Inflammatory macrophage treated with lipopolysaccharide for 4 hours (primary cell): ENCODE results near the gene ABCC1.
A peak's percentile ranks its signal among the peaks of the same experiment; 100 is the strongest.
"Not testable (repeated sequence)": the region's sequence is repeated elsewhere in the genome, so short reads cannot be mapped to it uniquely, and the experiment has no call there.

ENCODE experiments used
- DNase-seq: peaks from one replicate; pipeline ENCODE4 v3.0.0-alpha.2; 2020

Gene ABCC1

DNA sequence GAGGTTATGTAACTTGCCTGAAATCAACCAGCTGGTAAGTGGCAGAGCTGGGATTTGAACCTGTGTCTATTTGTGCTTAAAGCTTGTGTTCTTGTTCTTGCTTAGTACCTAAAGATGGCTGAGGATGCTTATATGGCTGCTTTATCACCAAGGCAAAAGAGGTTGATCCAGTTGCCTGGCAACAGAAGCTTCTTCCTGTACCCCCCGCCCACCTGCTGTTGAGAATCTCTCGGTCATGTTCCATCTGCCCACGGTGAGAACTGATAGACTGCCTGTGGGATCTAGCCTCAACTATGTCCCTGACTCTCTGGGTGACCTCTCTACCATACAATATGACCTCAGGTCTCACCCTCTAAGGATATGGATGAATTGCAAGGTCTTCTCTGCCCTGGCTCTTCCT is 213.2 kb downstream of the ABCC1 start:
- DNase-seq: no peak

DNA sequence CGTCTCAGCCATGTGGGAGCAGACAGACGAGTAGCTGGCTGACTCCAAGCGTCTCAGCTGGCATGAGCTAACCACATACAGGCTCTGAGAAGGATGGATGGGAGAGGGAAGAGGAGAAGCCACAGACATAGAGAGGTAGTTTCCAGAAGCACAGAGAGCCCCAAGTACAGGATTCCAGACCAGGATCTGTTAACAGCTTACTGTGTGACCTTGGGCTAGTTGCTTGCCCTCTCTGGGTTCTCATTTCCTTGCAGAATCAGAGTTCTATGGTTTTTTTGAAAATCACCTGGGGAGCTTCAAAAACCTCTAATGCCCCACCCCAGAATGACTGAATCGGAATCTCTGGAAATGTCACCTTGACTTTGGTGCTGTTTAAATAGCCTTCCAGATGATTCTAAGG is 213.7 kb downstream of the ABCC1 start:
- DNase-seq: no peak

DNA sequence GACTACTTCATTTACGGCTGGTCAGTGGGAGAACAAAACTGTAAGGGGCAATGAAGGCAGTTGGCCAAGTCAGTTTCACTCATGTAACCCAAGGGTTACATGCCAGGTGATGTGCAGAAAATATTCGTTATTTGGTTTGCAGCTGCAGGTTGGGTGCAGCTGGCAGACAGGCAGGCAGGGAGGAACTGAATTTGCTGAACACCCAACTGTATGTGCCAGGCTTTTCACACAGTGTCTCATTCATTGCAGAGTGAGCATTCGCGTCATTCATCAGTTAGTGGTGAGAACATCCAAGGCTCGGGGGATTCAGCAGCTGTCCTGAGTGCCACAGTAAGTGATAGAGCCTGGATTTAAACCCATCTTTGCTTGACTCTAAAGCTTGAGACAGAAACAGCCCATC is 214.2 kb downstream of the ABCC1 start:
- no peak for DNase-seq

DNA sequence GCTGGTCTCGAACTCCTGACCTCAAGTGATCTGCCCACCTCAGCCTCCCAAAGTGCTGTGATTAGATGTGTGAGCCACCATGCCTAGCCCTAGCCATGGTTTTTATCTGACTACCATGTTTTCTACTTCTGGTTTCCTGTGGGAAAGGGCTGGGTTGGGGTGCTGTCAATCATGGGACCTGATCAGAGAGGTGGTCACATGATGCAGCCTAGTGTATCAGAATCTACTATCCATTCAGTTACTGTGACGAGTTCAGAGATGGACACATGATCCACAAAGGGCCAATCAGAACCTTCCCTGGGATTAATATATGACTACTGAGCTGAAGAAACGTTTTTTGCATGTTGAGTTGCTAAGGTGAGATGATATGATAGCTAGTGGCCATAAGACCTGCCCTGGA is 214.8 kb downstream of the ABCC1 start:
- no peak for DNase-seq

DNA sequence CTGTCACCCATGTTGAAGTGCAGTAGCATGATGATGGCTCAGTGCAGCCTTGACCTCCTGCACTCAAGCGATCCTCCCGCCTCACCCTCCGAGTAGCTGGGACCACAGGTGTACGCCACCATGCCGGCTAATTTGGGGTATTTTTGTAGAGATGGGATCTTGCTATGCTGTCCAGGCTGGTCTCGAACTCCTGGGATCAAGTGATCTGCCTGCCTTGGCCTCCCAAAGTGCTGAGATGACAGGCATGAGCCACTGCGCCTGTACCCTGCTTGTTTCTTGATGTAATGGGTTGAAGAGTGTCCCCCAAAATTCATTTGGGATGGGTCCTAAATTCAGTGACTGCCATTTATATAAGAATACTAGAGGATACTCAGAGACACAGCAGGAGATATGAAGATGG is 216.7 kb downstream of the ABCC1 start:
- DNase-seq: no peak

DNA sequence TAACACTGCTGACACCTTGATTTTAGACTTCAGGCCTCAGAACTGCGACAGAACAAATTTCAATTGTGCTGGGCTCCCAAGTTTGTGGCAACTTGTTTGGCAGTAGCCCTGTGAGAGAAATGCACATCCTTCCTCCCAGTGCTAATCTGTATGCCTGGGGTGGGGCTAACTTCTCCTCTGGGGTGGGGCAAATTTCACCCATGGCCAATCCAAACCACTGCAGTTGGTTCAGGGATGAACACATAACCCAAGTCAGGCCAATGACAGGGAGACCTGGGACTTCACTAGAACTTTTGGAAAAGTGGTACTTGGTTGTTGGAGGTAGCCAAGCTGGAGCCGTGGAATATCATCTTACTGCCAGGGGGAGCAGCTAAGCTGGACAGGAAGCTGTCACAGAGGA is 217.5 kb downstream of the ABCC1 start:
- no peak for DNase-seq

DNA sequence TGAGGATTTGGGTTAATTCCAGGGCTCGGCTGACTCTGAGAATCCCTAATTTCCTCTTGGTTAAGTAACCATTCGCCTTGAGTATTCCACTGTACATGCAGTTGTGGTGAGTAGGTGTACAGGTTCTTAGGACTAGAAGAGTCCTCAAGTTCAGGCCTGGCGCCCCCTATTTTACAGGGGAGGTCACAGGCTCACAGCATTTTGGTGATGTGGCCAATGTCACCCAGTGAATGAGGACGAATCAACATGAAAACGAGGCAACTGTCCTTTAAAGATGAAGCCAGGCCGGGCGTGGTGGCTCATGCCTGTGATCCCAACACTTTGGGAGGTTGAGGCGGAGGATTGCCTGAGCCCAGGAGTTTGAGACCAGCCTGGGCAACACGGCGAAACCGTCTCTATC is 218.5 kb downstream of the ABCC1 start:
- no peak for DNase-seq

DNA sequence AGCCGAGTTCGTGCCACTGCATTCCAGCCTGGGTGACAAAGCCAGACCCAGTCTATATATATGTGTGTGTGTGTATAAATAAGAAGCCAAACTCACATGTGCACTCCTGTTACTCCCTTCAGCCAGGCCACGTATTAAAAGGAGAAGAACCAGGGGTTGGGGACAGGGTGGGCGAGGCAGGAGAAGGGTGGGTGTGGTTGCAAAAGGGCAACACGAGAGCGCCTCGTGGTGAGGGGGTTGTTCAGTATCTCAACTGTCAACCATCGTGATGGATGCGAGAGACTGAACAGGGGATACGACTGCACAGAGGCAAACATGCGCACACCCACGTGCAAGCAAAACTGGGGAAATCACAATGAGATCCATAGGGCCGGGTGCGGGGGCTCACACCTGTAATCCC is 219.0 kb downstream of the ABCC1 start:
- no peak for DNase-seq

DNA sequence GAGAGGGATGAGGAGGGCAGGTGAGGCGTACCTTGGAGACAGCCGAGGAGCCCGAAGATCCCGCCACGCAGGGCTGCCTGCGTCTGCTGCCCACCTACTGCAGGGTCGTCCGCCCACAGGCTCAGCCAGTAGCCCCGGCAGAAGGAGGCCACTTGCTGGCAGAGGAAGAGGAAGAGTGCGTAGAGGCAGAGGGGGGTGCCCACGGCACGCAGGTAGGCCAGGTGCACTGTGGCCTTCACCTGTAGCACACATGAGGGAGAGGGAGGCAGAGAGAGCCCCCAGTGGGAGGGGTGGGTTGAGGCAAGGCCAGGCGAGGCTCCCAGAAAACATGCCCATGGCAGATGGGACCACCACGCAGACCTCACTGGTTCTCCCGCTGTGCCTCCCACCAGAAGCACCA is 220.2 kb downstream of the ABCC1 start:
- no peak for DNase-seq

DNA sequence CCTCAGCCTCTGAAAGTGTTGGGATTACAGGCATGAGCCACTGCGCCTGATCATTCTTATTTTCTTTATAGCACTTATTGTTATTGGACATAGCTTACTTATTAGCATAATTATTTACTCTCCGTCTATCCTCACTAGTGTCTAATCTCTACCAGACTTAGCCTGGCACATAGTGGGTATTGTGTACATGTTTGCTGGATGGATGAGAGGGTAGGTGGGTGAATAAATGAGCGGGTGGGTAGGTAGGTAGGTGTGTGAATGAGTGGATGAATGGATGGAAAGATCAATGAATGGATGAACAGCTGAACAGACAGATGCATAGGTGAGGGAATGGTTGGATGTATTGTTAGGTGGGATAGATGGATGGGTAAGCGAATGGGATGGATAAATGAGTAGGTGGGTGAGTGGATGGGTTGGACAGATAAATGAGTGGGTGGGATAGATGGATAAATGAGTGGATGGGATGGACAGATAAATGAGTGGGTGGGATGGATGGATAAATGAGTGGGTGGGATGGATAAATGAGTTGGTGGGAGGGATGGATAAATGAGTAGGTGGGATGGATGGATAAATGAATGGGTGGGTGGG is 222.0 kb downstream of the ABCC1 start:
- DNase-seq: no peak

DNA sequence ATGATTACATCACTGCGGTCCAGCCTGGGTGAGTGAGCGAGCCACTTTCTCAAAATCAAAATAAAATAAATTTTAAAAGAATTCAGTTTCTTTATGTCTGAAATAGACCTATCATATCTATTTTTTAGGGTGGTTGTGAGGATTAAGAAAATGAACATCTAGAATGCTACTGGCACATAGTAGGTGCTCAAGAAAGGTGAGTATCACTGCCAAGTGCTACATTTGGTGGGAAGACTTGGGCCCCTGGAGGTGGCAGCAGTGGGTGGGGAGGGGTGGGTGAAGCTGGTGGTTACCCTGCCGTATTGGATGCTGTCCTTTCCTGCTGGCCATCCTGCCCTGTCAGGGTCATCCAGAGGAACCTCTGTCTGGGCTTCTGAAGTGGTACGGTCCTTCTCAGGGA is 223.6 kb downstream of the ABCC1 start:
- no peak for DNase-seq

DNA sequence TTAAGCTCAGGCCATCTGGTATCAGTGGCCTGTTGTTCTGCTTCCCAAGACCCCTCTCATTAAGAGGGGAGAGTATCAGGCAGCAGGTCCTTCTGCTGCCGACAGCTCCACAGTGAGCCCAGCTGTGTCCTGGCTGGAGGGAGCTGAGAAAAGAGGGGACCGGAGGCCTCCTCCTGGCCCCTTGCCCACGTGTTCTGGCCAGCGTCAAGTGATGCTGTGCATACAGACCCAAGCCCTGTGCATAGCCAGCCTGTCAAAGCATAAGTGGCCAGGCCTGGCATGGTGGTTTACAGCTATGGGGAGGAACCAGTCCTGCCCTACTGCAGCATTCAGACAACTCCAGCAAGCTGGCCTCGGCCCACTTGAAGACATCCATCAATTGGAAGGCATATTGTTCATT is 225.9 kb downstream of the ABCC1 start:
- no peak for DNase-seq

DNA sequence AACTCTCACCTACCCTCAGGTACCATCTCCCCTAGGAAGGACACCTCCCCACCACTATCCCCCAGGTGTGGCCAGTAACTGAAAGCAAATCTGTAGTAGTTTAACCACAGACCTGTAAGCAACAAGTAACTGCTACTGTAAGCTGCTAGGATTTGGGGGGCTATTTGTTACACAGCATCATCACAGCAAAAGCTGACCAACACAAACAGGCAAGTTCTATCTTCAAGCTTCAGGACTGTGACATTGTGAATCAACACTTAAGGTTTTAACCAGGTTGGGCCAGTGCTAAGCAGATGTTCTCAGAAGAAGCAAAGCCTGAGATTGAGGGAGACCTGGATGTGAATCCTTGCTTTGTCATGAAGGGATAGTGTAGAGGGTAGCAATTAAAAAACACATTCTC is 226.9 kb downstream of the ABCC1 start:
- no peak for DNase-seq

DNA sequence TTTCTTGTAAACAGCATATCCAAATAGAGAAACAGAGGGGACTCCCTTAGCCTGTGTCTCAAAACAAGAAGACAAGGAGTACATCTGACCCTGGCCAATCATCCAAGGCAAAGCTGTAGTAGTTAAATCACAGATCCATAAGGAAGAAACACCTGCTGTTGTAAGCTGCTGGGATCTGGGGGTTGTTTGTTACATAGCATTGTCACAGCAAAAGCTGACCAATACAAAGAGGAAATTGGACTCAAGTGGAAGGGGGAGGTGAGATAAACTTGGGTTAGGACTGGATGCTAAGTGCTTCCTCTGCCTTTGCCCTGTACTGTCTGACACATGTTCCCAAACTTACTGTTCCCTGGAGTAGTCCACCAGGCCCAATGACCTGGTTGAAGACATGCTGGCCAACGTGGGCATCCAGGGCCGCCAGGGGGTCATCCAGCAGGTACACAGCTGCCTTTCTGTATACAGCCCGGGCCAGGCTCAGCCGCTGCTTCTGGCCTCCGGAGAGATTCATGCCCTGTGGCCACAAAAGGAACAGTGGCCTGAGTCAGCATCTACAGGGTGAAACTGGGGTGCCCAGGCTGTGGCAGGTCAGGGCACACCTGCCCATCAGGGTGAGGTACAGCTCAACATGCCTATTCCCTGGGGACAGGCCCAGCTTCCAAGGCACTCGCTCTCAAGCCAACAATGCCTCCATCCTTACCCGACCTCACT is 229.2 kb downstream of the ABCC1 start:
- no peak for DNase-seq

DNA sequence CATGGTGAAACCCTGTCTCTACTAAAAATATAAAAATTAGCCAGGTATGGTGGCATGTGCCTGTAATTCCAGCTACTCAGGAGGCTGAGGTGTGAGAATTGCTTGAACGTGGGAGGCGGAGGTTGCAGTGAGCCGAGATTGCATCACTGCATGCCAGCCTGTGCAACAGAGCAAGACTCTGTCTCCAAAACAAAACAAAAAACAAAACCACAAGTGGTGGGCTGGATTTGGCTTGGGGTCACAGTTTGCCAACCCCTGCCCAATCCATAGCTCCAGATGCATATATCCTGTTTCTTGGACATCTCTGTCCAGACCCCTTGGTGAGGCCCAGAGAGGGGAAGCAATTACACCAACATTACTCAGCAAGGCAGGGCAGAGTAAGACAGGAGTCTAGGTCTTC is 232.3 kb downstream of the ABCC1 start:
- DNase-seq: peak; percentile 11

DNA sequence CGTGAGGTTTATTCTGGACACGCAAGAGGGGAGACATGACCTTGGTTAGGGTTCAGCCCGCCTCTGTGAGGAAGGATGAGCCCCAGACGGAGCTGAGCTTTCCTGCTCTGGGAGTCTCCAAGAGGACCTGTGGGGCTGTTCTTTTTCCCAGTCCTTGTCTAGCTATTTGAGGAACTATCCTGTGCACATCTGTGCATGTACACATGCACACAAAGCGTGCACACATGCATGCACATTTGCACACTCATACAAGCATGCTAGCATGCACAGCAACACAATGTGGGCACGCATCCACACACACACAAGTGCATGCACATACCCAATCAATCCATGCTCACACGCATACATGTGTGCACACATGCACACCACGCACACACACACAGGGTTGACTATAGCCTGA is 233.5 kb downstream of the ABCC1 start:
- no peak for DNase-seq

DNA sequence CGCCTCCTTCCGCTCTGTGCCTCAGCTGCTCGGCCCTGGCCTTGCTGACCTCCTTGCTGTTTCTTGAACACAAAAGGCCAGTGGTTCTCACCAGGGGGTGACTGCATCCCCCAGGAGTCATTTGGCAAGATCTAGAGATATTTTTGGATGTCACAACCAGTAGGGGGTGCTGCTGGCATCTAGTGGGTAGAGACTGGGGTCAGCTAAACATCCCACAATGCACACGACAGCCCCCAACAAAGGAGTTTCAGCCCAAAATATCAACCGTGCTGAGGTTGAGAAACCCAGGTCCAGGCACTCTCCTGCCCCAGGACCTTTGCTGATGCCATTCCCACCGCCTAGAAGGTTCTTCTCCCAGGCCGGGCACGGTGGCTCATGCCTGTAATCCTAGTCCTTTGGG is 234.1 kb downstream of the ABCC1 start:
- DNase-seq: no peak

DNA sequence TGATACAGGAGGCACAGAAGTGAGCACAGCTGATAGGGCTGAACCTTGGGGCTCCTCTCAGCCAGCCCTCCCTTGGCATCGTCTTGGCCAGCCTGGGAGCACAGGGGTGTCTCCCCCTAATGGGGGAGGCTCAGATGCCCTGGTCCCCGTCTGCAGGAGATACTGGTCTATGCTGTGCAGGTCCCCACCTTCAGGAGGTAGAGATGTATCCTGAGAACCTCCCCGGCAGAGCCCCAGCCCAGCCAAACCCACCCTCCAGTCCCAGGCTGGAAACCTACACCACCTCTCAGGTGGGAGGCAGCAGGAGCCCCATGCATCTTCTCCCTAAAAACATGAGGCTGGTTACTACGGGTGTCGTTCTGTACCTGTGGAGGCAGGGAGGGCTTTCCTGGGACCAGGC is 235.2 kb downstream of the ABCC1 start:
- no peak for DNase-seq

DNA sequence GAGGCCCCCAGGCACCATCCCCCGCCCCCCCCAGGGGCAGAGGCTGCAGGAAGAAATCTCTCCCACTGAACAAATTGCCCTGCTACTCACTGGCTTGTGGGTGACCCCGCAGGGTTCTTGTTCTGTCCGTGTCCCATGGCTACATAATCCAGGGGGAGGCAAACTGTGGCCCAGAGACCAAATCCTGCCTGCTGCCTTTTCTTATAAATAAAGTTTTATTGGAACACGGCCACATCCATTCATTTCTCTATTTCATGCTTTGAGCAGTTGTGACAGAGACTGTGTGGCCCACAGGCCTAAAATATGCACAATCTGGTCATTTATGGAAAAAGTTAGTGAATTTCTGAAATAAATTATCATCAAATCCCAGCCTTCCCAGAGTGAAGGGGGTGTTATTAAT is 235.7 kb downstream of the ABCC1 start:
- no peak for DNase-seq

DNA sequence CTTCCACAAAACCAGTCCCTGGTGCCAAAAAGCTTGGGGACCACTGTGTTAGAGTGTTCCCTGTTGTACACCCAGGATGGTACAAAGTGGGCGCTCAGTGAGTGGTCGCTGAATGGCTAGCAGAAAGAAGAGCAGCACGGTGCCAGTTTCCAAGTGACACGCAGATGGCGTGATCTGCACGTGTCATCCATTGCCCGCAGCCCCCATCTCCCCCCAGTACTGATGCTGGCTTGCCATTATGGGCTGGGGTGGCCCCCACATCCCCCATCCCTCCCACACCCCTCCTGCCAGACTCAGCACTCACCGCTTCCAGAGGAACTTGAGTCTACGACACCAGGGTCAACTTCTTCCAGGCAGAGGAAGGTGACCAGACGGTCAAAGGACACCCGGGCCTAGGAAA is 237.4 kb downstream of the ABCC1 start:
- DNase-seq: no peak

DNA sequence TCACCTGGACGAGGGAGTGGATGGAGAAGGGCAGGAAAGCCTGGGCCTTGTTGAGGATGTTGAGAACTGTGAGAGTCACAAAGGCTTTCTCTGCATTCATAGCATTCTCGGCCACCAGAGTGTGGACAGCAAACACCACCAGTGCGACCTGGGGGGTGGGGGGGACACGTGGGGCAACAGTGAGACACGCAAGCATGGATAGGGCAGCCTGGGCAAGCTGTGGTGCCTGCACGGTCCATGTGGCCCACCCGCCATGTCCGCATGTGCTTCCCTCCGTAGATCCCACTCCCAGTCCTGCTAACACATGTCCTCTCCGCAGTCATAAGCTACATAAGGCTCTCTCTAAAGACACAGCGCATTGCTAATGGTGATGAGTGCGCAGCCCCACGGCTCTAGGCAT is 239.4 kb downstream of the ABCC1 start:
- no peak for DNase-seq

DNA sequence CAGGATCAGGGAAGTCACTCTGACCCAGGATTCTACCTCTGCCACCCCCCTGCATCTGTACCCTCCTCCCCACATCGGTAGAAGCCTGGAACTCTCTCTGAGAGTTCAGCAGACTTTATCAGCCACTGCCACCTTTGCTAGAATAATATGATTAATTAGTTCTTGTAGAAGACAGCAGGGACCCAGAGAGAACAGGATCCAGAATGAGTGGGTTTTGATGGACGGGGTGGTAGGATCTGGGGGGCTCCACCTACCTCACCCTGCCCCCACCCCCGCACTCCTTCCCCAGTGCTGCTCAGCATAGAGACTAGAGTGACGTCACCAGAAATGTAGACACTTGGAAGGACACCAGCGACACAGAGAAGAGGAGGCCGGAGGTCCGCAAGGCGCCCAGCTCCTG is 240.4 kb downstream of the ABCC1 start:
- no peak for DNase-seq

DNA sequence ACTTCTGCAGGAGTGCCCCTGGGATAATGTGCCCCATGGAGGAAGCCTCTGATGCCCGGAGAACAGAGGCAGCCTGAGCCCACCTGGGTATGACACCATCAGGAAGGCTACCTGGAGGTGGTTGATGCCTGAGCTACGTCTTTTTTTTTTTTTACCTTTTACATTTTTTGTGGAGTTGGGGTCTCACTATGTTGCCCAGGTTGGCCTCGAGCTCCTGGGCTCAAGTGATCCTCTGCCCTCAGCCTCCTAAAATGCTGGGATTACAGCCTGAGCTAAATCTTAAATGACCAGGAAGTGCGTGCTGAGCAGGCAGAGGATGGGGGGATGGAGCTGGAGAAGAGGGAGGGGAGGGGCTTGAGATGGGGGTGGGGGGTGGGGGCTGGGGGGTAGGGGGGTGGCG is 241.1 kb downstream of the ABCC1 start:
- no peak for DNase-seq

DNA sequence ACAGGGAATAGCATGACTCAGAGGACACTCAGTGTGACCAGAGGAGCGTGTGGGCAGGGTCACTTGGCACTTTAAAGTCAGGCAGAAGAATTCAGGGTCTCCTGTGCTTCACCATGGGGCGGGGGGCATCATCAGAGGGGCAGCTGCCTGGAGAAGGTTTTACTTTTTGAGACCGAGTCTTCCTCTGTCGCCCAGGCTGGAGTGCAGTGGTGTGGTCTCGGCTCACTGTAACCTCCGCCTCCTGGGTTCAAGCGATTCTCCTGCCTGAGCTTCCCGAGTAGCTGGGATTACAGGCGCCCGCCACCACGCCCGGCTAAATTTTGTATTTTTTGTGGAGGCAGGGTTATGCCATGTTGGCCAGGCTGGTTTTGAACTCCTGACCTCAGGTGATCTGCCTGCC is 241.6 kb downstream of the ABCC1 start:
- not testable (repeated sequence) for DNase-seq

DNA sequence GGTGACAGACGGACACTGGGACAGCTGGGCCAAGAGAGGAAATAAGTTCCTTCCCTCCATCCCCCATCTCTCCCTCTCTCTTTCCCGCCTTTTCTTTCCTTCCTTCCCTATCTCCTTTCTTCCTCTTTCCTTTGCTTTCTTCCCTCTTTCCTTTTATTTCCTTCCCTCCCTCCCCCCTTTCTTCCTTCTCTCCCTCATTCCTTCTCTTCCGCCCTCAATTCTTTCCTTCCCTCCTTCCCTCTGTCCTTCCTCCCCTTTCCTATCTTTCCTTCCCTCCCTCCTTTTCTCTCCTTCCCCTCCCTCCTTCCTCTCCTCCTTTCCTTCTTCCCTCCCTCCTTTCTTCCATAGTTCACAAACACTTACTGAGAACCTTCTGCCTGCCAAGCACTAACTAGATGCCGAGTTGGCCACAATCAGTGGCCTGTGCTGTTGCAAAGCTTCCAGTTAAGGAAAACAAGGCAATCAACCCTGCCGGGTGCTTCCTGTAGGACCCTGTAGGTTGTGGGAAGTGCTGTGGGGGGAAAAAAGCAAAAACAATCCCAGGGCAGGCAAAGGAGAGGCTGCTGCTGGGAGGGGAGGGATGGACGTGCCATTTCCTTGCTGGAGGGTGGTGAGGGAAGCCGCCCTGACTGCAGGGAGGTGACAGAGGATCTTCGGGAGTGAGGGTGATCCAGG is 242.2 kb downstream of the ABCC1 start:
- no peak for DNase-seq
